ENCODE data around the gene CARD10. TPM values are rescaled to one million over a fixed set of nuclear protein-coding genes. Genes with fewer than 3 reads are reported as not detected.

Gene CARD10
- total and polyA plus RNA-seq, 2 of the 13 experiments (the other 11 are each of a cell fraction or from before 2014, with no cell fraction given): 35.2 to 55.8 TPM

DNA sequence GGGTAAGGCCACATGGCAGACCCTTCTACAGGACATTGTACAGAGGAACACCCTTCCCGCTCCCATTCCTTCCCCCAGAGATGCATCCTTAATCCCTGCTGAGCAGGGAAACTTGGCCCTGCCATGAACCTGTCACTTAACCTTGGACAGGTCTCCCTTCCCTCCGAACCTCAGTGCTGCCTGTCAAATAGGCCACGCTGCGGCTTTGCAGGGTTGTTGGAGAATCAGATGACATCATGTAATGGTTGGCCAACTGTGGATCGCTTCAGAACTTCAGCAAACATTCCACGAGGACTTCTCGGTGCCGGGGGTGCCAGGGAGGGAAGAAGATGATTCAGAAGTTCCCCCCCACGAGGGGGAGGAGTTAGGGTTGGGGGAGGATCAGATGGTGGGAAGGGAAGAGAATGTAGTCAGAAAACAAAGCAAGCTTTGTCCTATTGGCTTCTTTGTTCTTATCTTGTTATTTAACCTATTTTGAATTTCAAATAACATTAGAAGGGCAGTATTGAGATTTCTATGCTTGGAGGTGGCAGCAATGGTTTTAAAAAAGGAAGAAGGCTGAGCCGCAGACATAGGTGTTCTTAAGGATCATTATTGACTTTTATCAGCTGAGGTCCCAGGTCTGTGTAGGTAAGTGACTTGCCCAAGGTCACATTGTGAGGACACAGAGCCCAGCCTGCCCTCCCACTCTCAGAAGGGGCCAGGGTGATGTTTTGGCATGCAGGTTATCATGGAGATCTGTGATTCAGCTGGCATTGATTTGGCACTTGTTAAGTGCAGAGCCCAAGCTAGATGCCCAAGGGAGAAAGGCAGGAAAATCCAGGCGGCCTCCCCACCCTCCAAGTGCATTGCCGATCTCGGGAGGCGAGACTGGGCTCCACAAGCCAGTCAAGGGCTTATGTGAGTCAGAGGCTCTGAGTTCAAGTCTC, 44.2 kb upstream of the CARD10 start (continued):
- TF ChIP-seq SOX13 (IDR thresholded peaks at IDR 0.05): peak; percentile 28; the same call in 1 of the 2 replicates
- peak in 1 of 2 experiments; percentile 87; a peak in 2 of 4 replicates for TF ChIP-seq SOX13 (CRISPR knock-in tag; conservative IDR thresholded peaks at IDR 0.05 in 1 of 2, IDR thresholded peaks at IDR 0.05 in 1 of 2)
- no peak for TF ChIP-seq ZNF577 (CRISPR knock-in tag; IDR thresholded peaks at IDR 0.05; ENCODE audit: borderline replicate concordance, low read depth)
- TF ChIP-seq SNAPC2 (CRISPR knock-in tag; IDR thresholded peaks at IDR 0.05): no peak
- peak; percentile 62 for TF ChIP-seq ZNF331 (CRISPR knock-in tag; IDR thresholded peaks at IDR 0.05)
- TF ChIP-seq, protein P1, sequence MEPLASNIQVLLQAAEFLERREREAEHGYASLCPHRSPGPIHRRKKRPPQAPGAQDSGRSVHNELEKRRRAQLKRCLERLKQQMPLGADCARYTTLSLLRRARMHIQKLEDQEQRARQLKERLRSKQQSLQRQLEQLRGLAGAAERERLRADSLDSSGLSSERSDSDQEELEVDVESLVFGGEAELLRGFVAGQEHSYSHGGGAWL (CRISPR knock-in tag; IDR thresholded peaks at IDR 0.05): no peak
- no peak for TF ChIP-seq TEAD2 (CRISPR knock-in tag; IDR thresholded peaks at IDR 0.05)
- no peak for TF ChIP-seq KLF11 (CRISPR knock-in tag; IDR thresholded peaks at IDR 0.05)
- TF ChIP-seq ATM (IDR thresholded peaks at IDR 0.05; ENCODE audit: borderline replicate concordance): no peak
- TF ChIP-seq ZNF670 (CRISPR knock-in tag; IDR thresholded peaks at IDR 0.05; ENCODE audit: borderline replicate concordance): no peak
- TF ChIP-seq KMT2A (CRISPR knock-in tag; IDR thresholded peaks at IDR 0.05): no peak
- TF ChIP-seq ZNF792 (CRISPR knock-in tag; IDR thresholded peaks at IDR 0.05): no peak
- no peak for TF ChIP-seq TMF1 (CRISPR knock-in tag; IDR thresholded peaks at IDR 0.05; ENCODE audit: low read depth)
- no peak for TF ChIP-seq HCFC1 (IDR thresholded peaks at IDR 0.05; ENCODE audit: low read depth, low read length)
- no peak for TF ChIP-seq SOX6 (IDR thresholded peaks at IDR 0.05)
- TF ChIP-seq SOX6 (CRISPR knock-in tag; IDR thresholded peaks at IDR 0.05): peak; percentile 84
- TF ChIP-seq ZNF263 (CRISPR knock-in tag; IDR thresholded peaks at IDR 0.05): peak; percentile 55; the same call in 1 of the 2 replicates
- no peak; the same call in 1 of the 2 replicates for TF ChIP-seq NFYB (CRISPR knock-in tag; IDR thresholded peaks at IDR 0.05)
- no peak for TF ChIP-seq AGO2 (optimal IDR thresholded peaks at IDR 0.05; ENCODE audit: low read depth, low read length)
- TF ChIP-seq, protein P2, sequence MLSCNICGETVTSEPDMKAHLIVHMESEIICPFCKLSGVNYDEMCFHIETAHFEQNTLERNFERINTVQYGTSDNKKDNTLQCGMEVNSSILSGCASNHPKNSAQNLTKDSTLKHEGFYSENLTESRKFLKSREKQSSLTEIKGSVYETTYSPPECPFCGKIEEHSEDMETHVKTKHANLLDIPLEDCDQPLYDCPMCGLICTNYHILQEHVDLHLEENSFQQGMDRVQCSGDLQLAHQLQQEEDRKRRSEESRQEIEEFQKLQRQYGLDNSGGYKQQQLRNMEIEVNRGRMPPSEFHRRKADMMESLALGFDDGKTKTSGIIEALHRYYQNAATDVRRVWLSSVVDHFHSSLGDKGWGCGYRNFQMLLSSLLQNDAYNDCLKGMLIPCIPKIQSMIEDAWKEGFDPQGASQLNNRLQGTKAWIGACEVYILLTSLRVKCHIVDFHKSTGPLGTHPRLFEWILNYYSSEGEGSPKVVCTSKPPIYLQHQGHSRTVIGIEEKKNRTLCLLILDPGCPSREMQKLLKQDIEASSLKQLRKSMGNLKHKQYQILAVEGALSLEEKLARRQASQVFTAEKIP (CRISPR knock-in tag; IDR thresholded peaks at IDR 0.05; ENCODE audit: borderline replicate concordance): no peak
- TF ChIP-seq ZNF282 (IDR thresholded peaks at IDR 0.05; ENCODE audit: partially characterized antibody): no peak
- peak; percentile 73; the same call in 1 of the 2 replicates for TF ChIP-seq MXD4 (CRISPR knock-in tag; IDR thresholded peaks at IDR 0.05)
- no peak for TF ChIP-seq ZFP1 (CRISPR knock-in tag; IDR thresholded peaks at IDR 0.05)
- no peak for TF ChIP-seq KLF12 (CRISPR knock-in tag; IDR thresholded peaks at IDR 0.05; ENCODE audit: borderline replicate concordance)
- TF ChIP-seq, protein P3, sequence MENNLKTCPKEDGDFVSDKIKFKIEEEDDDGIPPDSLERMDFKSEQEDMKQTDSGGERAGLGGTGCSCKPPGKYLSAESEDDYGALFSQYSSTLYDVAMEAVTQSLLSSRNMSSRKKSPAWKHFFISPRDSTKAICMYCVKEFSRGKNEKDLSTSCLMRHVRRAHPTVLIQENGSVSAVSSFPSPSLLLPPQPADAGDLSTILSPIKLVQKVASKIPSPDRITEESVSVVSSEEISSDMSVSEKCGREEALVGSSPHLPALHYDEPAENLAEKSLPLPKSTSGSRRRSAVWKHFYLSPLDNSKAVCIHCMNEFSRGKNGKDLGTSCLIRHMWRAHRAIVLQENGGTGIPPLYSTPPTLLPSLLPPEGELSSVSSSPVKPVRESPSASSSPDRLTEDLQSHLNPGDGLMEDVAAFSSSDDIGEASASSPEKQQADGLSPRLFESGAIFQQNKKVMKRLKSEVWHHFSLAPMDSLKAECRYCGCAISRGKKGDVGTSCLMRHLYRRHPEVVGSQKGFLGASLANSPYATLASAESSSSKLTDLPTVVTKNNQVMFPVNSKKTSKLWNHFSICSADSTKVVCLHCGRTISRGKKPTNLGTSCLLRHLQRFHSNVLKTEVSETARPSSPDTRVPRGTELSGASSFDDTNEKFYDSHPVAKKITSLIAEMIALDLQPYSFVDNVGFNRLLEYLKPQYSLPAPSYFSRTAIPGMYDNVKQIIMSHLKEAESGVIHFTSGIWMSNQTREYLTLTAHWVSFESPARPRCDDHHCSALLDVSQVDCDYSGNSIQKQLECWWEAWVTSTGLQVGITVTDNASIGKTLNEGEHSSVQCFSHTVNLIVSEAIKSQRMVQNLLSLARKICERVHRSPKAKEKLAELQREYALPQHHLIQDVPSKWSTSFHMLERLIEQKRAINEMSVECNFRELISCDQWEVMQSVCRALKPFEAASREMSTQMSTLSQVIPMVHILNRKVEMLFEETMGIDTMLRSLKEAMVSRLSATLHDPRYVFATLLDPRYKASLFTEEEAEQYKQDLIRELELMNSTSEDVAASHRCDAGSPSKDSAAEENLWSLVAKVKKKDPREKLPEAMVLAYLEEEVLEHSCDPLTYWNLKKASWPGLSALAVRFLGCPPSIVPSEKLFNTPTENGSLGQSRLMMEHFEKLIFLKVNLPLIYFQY (CRISPR knock-in tag; IDR thresholded peaks at IDR 0.05; ENCODE audit: borderline replicate concordance): no peak
- no peak; the same call in 1 of the 2 replicates for TF ChIP-seq ZNF772 (CRISPR knock-in tag; IDR thresholded peaks at IDR 0.05)

Measured in HepG2 (cell line).